Activated CD8-positive, alpha-beta T cell treated with anti-CD3 and anti-CD28 coated beads, Interleukin-2, amount 10 ng/mL, durations not matched to agents 7 days and 5 days (primary cell): ENCODE data around the gene ZFAND6. TPM values are rescaled to one million over a fixed set of nuclear protein-coding genes. Genes with fewer than 3 reads are reported as not detected.
"Not testable (repeated sequence)": the region's sequence is repeated elsewhere in the genome, so short reads cannot be mapped to it uniquely, and the experiment has no call there.

Experiments used
- ATAC-seq: fragments of 150-1000 bp; cut with Tn5 transposase; one replicate; pipeline ENCODE4 v1.10.0; 2021; ENCODE audit warnings: moderate library complexity
- CTCF ChIA-PET: fragments of 350-600 bp; sonication (Branson Sonifier 250); formaldehyde crosslinking; loops from one replicate; lab custom pipeline; 2021; ENCODE audit warnings: antibody characterized with exemption; lab: Charles Lee
- POLR2A ChIA-PET: fragments of 350-600 bp; sonication (Branson Sonifier 250); formaldehyde crosslinking; loops from one replicate; lab custom pipeline; 2021; ENCODE audit warnings: antibody characterized with exemption; lab: Charles Lee
- DNase-seq: peaks from one replicate; pipeline ENCODE4 v3.0.0-alpha.2; 2020
- H3K27ac Mint-ChIP-seq: one replicate; pipeline ENCODE4 v1.8.0; 2021; ENCODE audit warnings: mild to moderate bottlenecking, mixed read lengths
- H3K27me3 Mint-ChIP-seq: one replicate; pipeline ENCODE4 v1.8.0; 2021; ENCODE audit warnings: low read depth, mixed read lengths
- H3K36me3 Mint-ChIP-seq: one replicate; pipeline ENCODE4 v1.8.0; 2021; ENCODE audit warnings: low read depth, mixed read lengths
- H3K4me1 Mint-ChIP-seq: one replicate; pipeline ENCODE4 v1.8.0; 2021; ENCODE audit warnings: low read depth, mixed read lengths
- H3K4me3 Mint-ChIP-seq: one replicate; pipeline ENCODE4 v1.8.0; 2021; ENCODE audit warnings: mild to moderate bottlenecking, mixed read lengths
- H3K9me3 Mint-ChIP-seq: one replicate; pipeline ENCODE4 v1.8.0; 2022; ENCODE audit warnings: mixed read lengths; ENCODE audit not compliant: insufficient read depth
- total RNA-seq, 2 experiments: library from RNA; stranded (reverse); gene quantifications; one replicate each; pipeline ENCODE4 v1.2.3, GENCODE V29; 2021

ZFAND6 gene
- total RNA-seq, 2 experiments from 2014 or later, result 49.9 to 53.1 TPM

GRCh38 chr15:80123034-80123433 is 63.6 kb downstream of the ZFAND6 start:
- H3K4me1 Mint-ChIP-seq, result peaks cover 6% of the 10 kb centered on the region
- ChIA-PET CTCF (no interaction called here), POLR2A (no interaction called here)
- peaks cover 25% of the 10 kb centered on the region for H3K36me3 Mint-ChIP-seq
- H3K27ac Mint-ChIP-seq, result no peak overlapping the region
- DNase-seq (no peak), ATAC-seq (no peak)
- H3K4me3 Mint-ChIP-seq, result no peak overlapping the region
- H3K27me3 Mint-ChIP-seq, result no peaks in the 10 kb centered on the region
- no peaks in the 10 kb centered on the region for H3K9me3 Mint-ChIP-seq

- H3K4me3 Mint-ChIP-seq, POLR2A ChIA-PET: not testable (repeated sequence)
Measured at GRCh38 chr15:80127253-80127652, 67.8 kb downstream of the ZFAND6 start.

DNA sequence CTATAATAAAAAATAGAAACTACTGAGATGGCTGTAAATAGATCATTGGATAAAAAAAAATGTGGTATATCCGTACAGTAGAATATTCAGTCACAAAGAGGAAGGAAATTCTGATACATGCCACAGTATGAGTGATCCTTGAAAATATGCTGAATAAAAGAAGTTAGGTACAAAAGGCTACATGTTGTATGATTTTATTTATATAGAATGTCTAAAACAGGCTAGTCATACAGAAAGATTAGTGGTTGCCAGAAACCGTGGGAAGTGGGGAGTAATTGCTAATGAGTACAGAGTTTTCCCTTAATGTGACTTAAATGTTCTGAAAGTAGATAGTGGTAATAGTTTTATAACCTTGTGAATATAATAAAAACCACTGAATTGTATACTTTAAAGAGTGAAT is 68.4 kb downstream of the ZFAND6 start:
- DNase-seq, result no peak
- no peak overlapping the region for H3K27ac Mint-ChIP-seq
- peaks cover 6% of the 10 kb centered on the region for H3K4me1 Mint-ChIP-seq
- no peaks in the 10 kb centered on the region for H3K9me3 Mint-ChIP-seq
- POLR2A ChIA-PET, result interaction anchor here (0.7 kb wide), 1 partner anchor 205 kb away, joined by 3 read pairs; no protein-coding TSS in a partner anchor
- peaks cover 29% of the 10 kb centered on the region for H3K36me3 Mint-ChIP-seq
- CTCF ChIA-PET, result no interaction called here
- ATAC-seq, result no peak
- no peak overlapping the region for H3K4me3 Mint-ChIP-seq
- no peaks in the 10 kb centered on the region for H3K27me3 Mint-ChIP-seq

More at GRCh38 chr15:80127253-80127652, 67.8 kb downstream of the ZFAND6 start:
- H3K27ac Mint-ChIP-seq, H3K9me3 Mint-ChIP-seq, DNase-seq, CTCF ChIA-PET, ATAC-seq, H3K27me3 Mint-ChIP-seq, H3K4me1 Mint-ChIP-seq: not testable (repeated sequence)
- H3K36me3 Mint-ChIP-seq, result peaks cover 25% of the 10 kb centered on the region

GRCh38 chr15:80132382-80132781 is 72.9 kb downstream of the ZFAND6 start:
- no peak overlapping the region for H3K4me3 Mint-ChIP-seq
- H3K27me3 Mint-ChIP-seq, result no peaks in the 10 kb centered on the region
- ATAC-seq (no peak), DNase-seq (no peak)
- H3K4me1 Mint-ChIP-seq, result no peaks in the 10 kb centered on the region
- peaks cover 20% of the 10 kb centered on the region for H3K36me3 Mint-ChIP-seq
- H3K9me3 Mint-ChIP-seq, result no peaks in the 10 kb centered on the region
- H3K27ac Mint-ChIP-seq, result no peak overlapping the region
- ChIA-PET POLR2A (no interaction called here), CTCF (no interaction called here)

DNA sequence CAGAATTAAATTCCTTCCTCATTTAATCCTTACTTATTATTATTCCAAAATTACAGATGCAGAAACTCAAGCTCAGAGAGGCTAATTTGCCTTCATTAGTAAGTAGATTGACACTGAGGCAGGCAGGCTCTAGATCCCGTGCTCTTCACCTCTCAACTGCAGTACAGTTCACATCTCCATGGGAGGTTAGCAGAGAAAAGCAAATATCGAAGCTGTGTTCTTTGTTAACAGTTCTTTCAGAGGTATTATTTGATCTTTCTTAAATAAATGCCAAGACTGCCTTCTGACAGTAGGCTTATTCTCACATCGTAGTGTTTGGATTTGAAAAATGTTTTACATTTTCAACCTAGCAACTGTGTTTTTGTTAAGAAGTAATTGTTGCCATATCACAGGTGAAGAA is 77.4 kb downstream of the ZFAND6 start:
- CTCF ChIA-PET, result no interaction called here
- H3K27ac Mint-ChIP-seq, result no peak overlapping the region
- no peaks in the 10 kb centered on the region for H3K27me3 Mint-ChIP-seq
- no peak overlapping the region for H3K4me3 Mint-ChIP-seq
- no peak for DNase-seq
- no peaks in the 10 kb centered on the region for H3K4me1 Mint-ChIP-seq
- no peaks in the 10 kb centered on the region for H3K9me3 Mint-ChIP-seq
- H3K36me3 Mint-ChIP-seq, result peaks cover 21% of the 10 kb centered on the region
- POLR2A ChIA-PET, result no interaction called here
- no peak for ATAC-seq

GRCh38 chr15:80138961-80139360 is 79.5 kb downstream of the ZFAND6 start:
- H3K9me3 Mint-ChIP-seq, result no peaks in the 10 kb centered on the region
- POLR2A ChIA-PET, result no interaction called here
- no peaks in the 10 kb centered on the region for H3K4me1 Mint-ChIP-seq
- no peak overlapping the region for H3K4me3 Mint-ChIP-seq
- H3K27me3 Mint-ChIP-seq, result peaks cover 3% of the 10 kb centered on the region
- ATAC-seq (no peak), DNase-seq (no peak)
- H3K27ac Mint-ChIP-seq, result no peak overlapping the region
- CTCF ChIA-PET, result interaction anchor here (0.6 to 1.3 kb wide), 3 partner anchors 10 to 286 kb away, joined by 3 to 4 read pairs (median 3); no protein-coding TSS in a partner anchor
- H3K36me3 Mint-ChIP-seq, result peaks cover 13% of the 10 kb centered on the region

- no peaks in the 10 kb centered on the region for H3K4me1 Mint-ChIP-seq
- no peak overlapping the region for H3K27ac Mint-ChIP-seq
- POLR2A ChIA-PET, result no interaction called here
- H3K4me3 Mint-ChIP-seq, result no peak overlapping the region
- CTCF ChIA-PET, result no interaction called here
- H3K27me3 Mint-ChIP-seq, result peaks cover 10% of the 10 kb centered on the region
- DNase-seq, result no peak
- ATAC-seq, result no peak
- H3K9me3 Mint-ChIP-seq, result no peaks in the 10 kb centered on the region
- peaks cover 4% of the 10 kb centered on the region for H3K36me3 Mint-ChIP-seq
Measured at GRCh38 chr15:80140909-80141308, 81.4 kb downstream of the ZFAND6 start.

GRCh38 chr15:80141916-80142598 is 82.6 kb downstream of the ZFAND6 start:
- peaks cover 16% of the 10 kb centered on the region for H3K27me3 Mint-ChIP-seq
- no peaks in the 10 kb centered on the region for H3K9me3 Mint-ChIP-seq
- no peaks in the 10 kb centered on the region for H3K4me1 Mint-ChIP-seq
- ATAC-seq, result no peak
- DNase-seq, result no peak
- CTCF ChIA-PET, result no interaction called here
- H3K36me3 Mint-ChIP-seq, result peaks cover 4% of the 10 kb centered on the region
- no peak overlapping the region for H3K27ac Mint-ChIP-seq
- POLR2A ChIA-PET, result no interaction called here
- no peak overlapping the region for H3K4me3 Mint-ChIP-seq

DNA sequence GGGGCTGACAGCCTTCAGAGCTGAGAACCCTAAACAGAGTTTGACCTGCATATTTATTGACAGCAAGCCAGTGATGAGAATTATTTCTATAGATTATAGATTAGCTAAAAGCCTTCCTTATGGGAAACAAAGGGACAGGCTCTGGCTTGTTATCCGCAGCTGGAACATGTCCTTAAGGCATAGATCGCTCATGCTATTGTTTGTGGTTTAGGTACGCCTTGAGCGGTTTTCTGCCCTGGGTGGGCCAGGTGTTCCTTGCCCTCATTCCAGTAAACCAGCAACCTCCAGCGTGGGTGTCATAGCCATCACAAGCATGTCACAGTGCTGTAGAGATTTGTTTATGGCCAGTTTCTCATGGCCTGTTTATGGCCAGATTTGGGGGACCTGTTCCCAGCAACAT is 83.2 kb downstream of the ZFAND6 start:
- no peaks in the 10 kb centered on the region for H3K9me3 Mint-ChIP-seq
- peaks cover under 1% of the 10 kb centered on the region for H3K36me3 Mint-ChIP-seq
- DNase-seq, result no peak
- H3K4me3 Mint-ChIP-seq, result no peak overlapping the region
- POLR2A ChIA-PET, result no interaction called here
- CTCF ChIA-PET, result no interaction called here
- H3K4me1 Mint-ChIP-seq, result no peaks in the 10 kb centered on the region
- H3K27me3 Mint-ChIP-seq, result peaks cover 18% of the 10 kb centered on the region
- no peak overlapping the region for H3K27ac Mint-ChIP-seq
- ATAC-seq, result no peak

GRCh38 chr15:80151148-80151547 is 91.7 kb downstream of the ZFAND6 start:
- DNase-seq (no peak), ATAC-seq (no peak)
- Mint-ChIP-seq H3K4me3 (no peak overlapping the region), H3K27ac (no peak overlapping the region), H3K9me3 (no peaks in the 10 kb centered on the region), H3K27me3 (peaks cover 14% of the 10 kb centered on the region), H3K36me3 (peaks cover 11% of the 10 kb centered on the region), H3K4me1 (peaks cover 32% of the 10 kb centered on the region)
- ChIA-PET POLR2A (no interaction called here), CTCF (interaction anchor here (1.3 kb wide), 1 partner anchor 9 kb away, joined by 3 read pairs; no protein-coding TSS in a partner anchor)

DNA sequence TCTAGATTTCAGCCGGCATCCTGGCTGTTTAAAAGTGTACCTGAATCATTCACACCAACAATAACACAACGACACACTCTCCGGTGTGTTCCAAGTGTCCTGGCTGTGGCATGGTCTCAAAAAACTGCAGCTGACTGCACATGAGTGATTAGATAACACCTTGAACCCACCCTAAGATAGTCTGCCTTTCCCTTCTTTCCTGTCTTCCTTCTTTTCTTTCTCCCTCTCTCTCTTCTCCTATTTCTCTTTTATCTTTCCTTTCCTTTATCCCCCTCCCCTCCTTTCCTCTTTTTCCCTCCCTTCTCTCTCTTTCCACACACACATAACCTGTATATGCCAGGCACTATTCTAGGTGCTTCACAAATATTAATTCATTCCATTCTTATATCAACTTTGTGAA is 92.1 kb downstream of the ZFAND6 start:
- Mint-ChIP-seq H3K27ac (no peak overlapping the region), H3K4me1 (peaks cover 32% of the 10 kb centered on the region), H3K9me3 (no peaks in the 10 kb centered on the region), H3K4me3 (peak overlapping the region; percentile 77), H3K27me3 (peaks cover 12% of the 10 kb centered on the region), H3K36me3 (peaks cover 11% of the 10 kb centered on the region)
- ATAC-seq, result no peak
- CTCF ChIA-PET, result interaction anchor here (0.7 to 1.1 kb wide), 3 partner anchors 9 to 556 kb away, joined by 3 to 4 read pairs (median 3); no protein-coding TSS in a partner anchor
- POLR2A ChIA-PET, result interaction anchor here (0.6 to 1.0 kb wide), 4 partner anchors 9 to 275 kb away, joined by 3 to 5 read pairs (median 4); partner anchors contain the start of genes MTHFS and ZFAND6
- DNase-seq, result no peak

GRCh38 chr15:80152180-80152895 is 92.9 kb downstream of the ZFAND6 start:
- peaks cover 8% of the 10 kb centered on the region for H3K27me3 Mint-ChIP-seq
- POLR2A ChIA-PET, result interaction anchor here (0.6 to 1.1 kb wide), 6 partner anchors 8 to 276 kb away, joined by 3 to 7 read pairs (median 4); partner anchors contain the start of genes MTHFS and ZFAND6
- peaks cover 11% of the 10 kb centered on the region for H3K36me3 Mint-ChIP-seq
- DNase-seq (peak; percentile 96), ATAC-seq (peak; percentile 76)
- H3K9me3 Mint-ChIP-seq, result no peaks in the 10 kb centered on the region
- CTCF ChIA-PET, result interaction anchor here (0.7 to 1.1 kb wide), 4 partner anchors 8 to 556 kb away, joined by 3 to 4 read pairs (median 3); no protein-coding TSS in a partner anchor
- peaks cover 32% of the 10 kb centered on the region for H3K4me1 Mint-ChIP-seq
- H3K4me3 Mint-ChIP-seq, result peak overlapping the region; percentile 90
- H3K27ac Mint-ChIP-seq, result peak overlapping the region; percentile 71
